HepG2 (cell line): ENCODE measurements around the gene GPN2. TPM values are rescaled to one million over a fixed set of nuclear protein-coding genes. Genes with fewer than 3 reads are reported as not detected.

ENCODE experiments used
- BORCS8-MEF2B ChIP-seq: sonication (generic); formaldehyde crosslinking; IDR thresholded peaks from 2 replicates; pipeline ENCODE4 v1.8.0; 2022; ENCODE audit warnings: mild to moderate bottlenecking, missing genetic modification reagents
- HNRNPLL ChIP-seq: fragments of 200-400 bp; formaldehyde crosslinking; IDR thresholded peaks from 2 replicates; pipeline ENCODE4 v1.6.1; 2017; ENCODE audit warnings: mild to moderate bottlenecking, low read depth, low read length; ENCODE audit not compliant: poor library complexity, severe bottlenecking
- HOXA3 ChIP-seq: sonication (generic); formaldehyde crosslinking; IDR thresholded peaks from 2 replicates; pipeline ENCODE4 v1.5.0; 2020; ENCODE audit warnings: missing genetic modification reagents
- HOXA9 ChIP-seq: sonication (generic); formaldehyde crosslinking; IDR thresholded peaks from 2 replicates; pipeline ENCODE4 v1.8.1; 2022; ENCODE audit warnings: missing genetic modification reagents, mild to moderate bottlenecking, moderate library complexity, borderline replicate concordance
- KLF15 ChIP-seq: sonication (generic); formaldehyde crosslinking; IDR thresholded peaks from 2 replicates; pipeline ENCODE4 v1.8.1; 2023; ENCODE audit warnings: borderline replicate concordance, mild to moderate bottlenecking, inconsistent platforms, missing genetic modification reagents, mixed read lengths
- NFE2L2 ChIP-seq: fragments of 150-350 bp; IDR thresholded peaks from 2 replicates; pipeline ENCODE4 v1.6.1; 2014; ENCODE audit warnings: low read length
- PCBP1 ChIP-seq: fragments of 200-400 bp; formaldehyde crosslinking; IDR thresholded peaks from 2 replicates; pipeline ENCODE4 v1.6.1; 2017; ENCODE audit warnings: mild to moderate bottlenecking, low read depth, low read length, borderline replicate concordance
- RARG ChIP-seq: sonication (generic); formaldehyde crosslinking; IDR thresholded peaks from 2 replicates; pipeline ENCODE4 v1.4.0; 2020; ENCODE audit warnings: low read depth, mild to moderate bottlenecking, missing genetic modification reagents
- ZNF430 ChIP-seq: sonication (generic); formaldehyde crosslinking; IDR thresholded peaks from 2 replicates; pipeline ENCODE4 v1.9.0; 2021; ENCODE audit warnings: mild to moderate bottlenecking, missing genetic modification reagents
- ZNF501 ChIP-seq: sonication (generic); formaldehyde crosslinking; IDR thresholded peaks from 2 replicates; pipeline ENCODE4 v1.5.1; 2020; ENCODE audit warnings: mild to moderate bottlenecking, moderate library complexity, missing genetic modification reagents
- ZNF891 ChIP-seq: sonication (generic); formaldehyde crosslinking; IDR thresholded peaks from 2 replicates; pipeline ENCODE4 v1.5.0; 2020; ENCODE audit warnings: mild to moderate bottlenecking, missing genetic modification reagents
- polyA plus RNA-seq, 8 experiments: library from polyadenylated mRNA; depleted of rRNA in 3 of 8; stranded (reverse) in 7 of 8; unstranded in 1 of 8; fragments of >200 nt; fragmentation: Illumina TruSeq in 4 of 8; extraction: Trizol in 4 of 8; gene quantifications; 2 replicates each; pipeline versions ENCODE4 v1.2.1 to v1.2.3, GENCODE V29; 2011 to 2016; ENCODE audit warnings: low read depth in 4 of 8, missing spikeins in 1 of 8, mixed read lengths in 1 of 8; ENCODE audit not compliant: insufficient read depth in 1 of 8
- total RNA-seq, 5 experiments: library from RNA; depleted of rRNA; stranded (reverse); fragments of >200 nt; fragmentation: Illumina TruSeq; extraction: Trizol; gene quantifications; 2 replicates each; pipeline ENCODE4 v1.2.3, GENCODE V29; 2016; ENCODE audit warnings: low read depth in 1 of 5
- TF ChIP-seq, protein P1 (sequence below): sonication (generic); formaldehyde crosslinking; IDR thresholded peaks from 2 replicates; pipeline ENCODE4 v1.8.0; 2022; ENCODE audit warnings: mild to moderate bottlenecking, missing genetic modification reagents
- TF ChIP-seq, protein P2 (sequence below): sonication (generic); formaldehyde crosslinking; IDR thresholded peaks from 2 replicates; pipeline ENCODE4 v1.4.0; 2020; ENCODE audit warnings: missing genetic modification reagents
- TF ChIP-seq, protein P3 (sequence below): sonication (generic); formaldehyde crosslinking; IDR thresholded peaks from 2 replicates; pipeline ENCODE4 v1.4.0; 2020; ENCODE audit warnings: low read depth, missing genetic modification reagents
- TF ChIP-seq, protein P4 (sequence below): sonication (generic); formaldehyde crosslinking; IDR thresholded peaks from 2 replicates; pipeline ENCODE4 v1.8.1; 2023; ENCODE audit warnings: mild to moderate bottlenecking, missing genetic modification reagents, borderline replicate concordance

Gene GPN2
- total and polyA plus RNA-seq, 2 of the 13 experiments (the other 11 are each of a cell fraction or from before 2014, with no cell fraction given): 19.3 to 38.9 TPM

DNA sequence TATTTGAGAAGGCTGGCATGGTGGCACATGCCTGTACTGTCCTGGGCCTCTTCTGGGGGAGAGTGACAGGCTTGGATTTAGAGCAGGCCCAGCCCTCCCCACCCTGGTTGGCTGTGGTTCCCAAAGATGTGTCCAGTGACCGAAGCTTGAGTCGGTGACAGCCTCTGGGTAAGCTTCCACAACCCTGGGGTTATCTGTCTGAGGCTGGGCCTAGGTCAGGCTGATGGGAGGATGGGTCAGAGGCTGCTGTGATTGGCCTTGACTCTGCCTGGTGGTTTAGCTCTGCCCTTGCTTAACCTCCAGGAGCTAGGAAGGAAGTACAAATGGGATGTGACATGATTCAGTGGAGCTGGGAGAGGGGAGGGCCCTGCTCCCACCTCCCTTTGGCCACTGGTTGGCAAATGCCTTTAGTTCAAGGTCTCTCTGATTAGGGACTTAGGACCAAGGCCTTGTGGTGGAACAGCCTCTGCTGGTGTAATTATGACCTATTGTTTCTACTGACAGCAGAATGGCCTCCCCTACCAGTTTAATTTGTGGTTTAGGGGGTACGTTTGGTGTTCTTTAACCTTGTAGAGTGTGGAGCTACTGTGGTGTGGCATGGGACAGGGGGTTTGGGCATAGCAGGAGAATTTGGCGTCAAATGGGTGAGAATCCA, 48.0 kb upstream of the GPN2 start (continued):
- TF ChIP-seq HOXA3 (CRISPR knock-in tag) (peak; percentile 87), KLF15 (CRISPR knock-in tag) (peak; percentile 76; the same call in 1 of the 2 replicates), BORCS8-MEF2B (CRISPR knock-in tag) (peak; percentile 71), HOXA9 (CRISPR knock-in tag) (no peak), ZNF891 (CRISPR knock-in tag) (no peak), NFE2L2 (no peak), RARG (no peak), ZNF501 (CRISPR knock-in tag) (peak; percentile 77), PCBP1 (no peak), ZNF430 (CRISPR knock-in tag) (peak; percentile 77), HNRNPLL (no peak)
- TF ChIP-seq, protein P1, sequence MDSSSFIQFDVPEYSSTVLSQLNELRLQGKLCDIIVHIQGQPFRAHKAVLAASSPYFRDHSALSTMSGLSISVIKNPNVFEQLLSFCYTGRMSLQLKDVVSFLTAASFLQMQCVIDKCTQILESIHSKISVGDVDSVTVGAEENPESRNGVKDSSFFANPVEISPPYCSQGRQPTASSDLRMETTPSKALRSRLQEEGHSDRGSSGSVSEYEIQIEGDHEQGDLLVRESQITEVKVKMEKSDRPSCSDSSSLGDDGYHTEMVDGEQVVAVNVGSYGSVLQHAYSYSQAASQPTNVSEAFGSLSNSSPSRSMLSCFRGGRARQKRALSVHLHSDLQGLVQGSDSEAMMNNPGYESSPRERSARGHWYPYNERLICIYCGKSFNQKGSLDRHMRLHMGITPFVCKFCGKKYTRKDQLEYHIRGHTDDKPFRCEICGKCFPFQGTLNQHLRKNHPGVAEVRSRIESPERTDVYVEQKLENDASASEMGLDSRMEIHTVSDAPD: peak; percentile 97
- TF ChIP-seq, protein P2, sequence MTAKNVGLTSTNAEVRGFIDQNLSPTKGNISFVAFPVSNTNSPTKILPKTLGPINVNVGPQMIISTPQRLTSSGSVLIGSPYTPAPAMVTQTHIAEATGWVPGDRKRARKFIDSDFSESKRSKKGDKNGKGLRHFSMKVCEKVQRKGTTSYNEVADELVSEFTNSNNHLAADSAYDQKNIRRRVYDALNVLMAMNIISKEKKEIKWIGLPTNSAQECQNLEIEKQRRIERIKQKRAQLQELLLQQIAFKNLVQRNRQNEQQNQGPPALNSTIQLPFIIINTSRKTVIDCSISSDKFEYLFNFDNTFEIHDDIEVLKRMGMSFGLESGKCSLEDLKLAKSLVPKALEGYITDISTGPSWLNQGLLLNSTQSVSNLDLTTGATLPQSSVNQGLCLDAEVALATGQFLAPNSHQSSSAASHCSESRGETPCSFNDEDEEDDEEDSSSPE: no peak; the same call in none of the 2 replicates
- TF ChIP-seq, protein P3, sequence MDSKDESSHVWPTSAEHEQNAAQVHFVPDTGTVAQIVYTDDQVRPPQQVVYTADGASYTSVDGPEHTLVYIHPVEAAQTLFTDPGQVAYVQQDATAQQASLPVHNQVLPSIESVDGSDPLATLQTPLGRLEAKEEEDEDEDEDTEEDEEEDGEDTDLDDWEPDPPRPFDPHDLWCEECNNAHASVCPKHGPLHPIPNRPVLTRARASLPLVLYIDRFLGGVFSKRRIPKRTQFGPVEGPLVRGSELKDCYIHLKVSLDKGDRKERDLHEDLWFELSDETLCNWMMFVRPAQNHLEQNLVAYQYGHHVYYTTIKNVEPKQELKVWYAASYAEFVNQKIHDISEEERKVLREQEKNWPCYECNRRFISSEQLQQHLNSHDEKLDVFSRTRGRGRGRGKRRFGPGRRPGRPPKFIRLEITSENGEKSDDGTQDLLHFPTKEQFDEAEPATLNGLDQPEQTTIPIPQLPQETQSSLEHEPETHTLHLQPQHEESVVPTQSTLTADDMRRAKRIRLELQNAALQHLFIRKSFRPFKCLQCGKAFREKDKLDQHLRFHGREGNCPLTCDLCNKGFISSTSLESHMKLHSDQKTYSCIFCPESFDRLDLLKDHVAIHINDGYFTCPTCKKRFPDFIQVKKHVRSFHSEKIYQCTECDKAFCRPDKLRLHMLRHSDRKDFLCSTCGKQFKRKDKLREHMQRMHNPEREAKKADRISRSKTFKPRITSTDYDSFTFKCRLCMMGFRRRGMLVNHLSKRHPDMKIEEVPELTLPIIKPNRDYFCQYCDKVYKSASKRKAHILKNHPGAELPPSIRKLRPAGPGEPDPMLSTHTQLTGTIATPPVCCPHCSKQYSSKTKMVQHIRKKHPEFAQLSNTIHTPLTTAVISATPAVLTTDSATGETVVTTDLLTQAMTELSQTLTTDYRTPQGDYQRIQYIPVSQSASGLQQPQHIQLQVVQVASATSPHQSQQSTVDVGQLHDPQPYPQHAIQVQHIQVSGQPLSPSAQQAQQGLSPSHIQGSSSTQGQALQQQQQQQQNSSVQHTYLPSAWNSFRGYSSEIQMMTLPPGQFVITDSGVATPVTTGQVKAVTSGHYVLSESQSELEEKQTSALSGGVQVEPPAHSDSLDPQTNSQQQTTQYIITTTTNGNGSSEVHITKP (CRISPR knock-in tag): peak; percentile 51; the same call in 1 of the 2 replicates
- TF ChIP-seq, protein P4, sequence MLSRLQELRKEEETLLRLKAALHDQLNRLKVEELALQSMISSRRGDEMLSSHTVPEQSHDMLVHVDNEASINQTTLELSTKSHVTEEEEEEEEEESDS (CRISPR knock-in tag): no peak; the same call in 1 of the 2 replicates
